Measurements from ENCODE around the gene ESRRG.

Gene ESRRG

GRCh38 chr1:216702170-216702569, 21.1 kb downstream of the ESRRG start:
- DNase-seq = no peak

- DNase-seq = peak; percentile 3
Observed at GRCh38 chr1:216700779-216701178, 22.4 kb downstream of the ESRRG start.

GRCh38 chr1:216691710-216692109, 31.5 kb downstream of the ESRRG start:
- DNase-seq = no peak

- no peak for DNase-seq
Observed at GRCh38 chr1:216690603-216691002, 32.6 kb downstream of the ESRRG start.

- no peak for DNase-seq
Observed at GRCh38 chr1:216688127-216688657, 35.0 kb downstream of the ESRRG start.

- peak; percentile 14 for DNase-seq
Observed at GRCh38 chr1:216686860-216687766, 36.1 kb downstream of the ESRRG start.

- no peak for DNase-seq
Observed at GRCh38 chr1:216682752-216683151, 40.5 kb downstream of the ESRRG start.

- no peak for DNase-seq
Observed at GRCh38 chr1:216679108-216679507, 44.1 kb downstream of the ESRRG start.

GRCh38 chr1:216670118-216670883, 52.9 kb downstream of the ESRRG start:
- DNase-seq = peak; percentile 45

- DNase-seq = no peak
Observed at GRCh38 chr1:216666441-216666840, 56.8 kb downstream of the ESRRG start.

- no peak for DNase-seq
Observed at GRCh38 chr1:216665856-216666255, 57.4 kb downstream of the ESRRG start.

- DNase-seq = peak; percentile 34
Observed at GRCh38 chr1:216665406-216665805, 57.8 kb downstream of the ESRRG start.

- DNase-seq = no peak
Observed at GRCh38 chr1:216662681-216663080, 60.5 kb downstream of the ESRRG start.

GRCh38 chr1:216660561-216660960, 62.7 kb downstream of the ESRRG start:
- no peak for DNase-seq

- no peak for DNase-seq
Observed at GRCh38 chr1:216653001-216653400, 70.2 kb downstream of the ESRRG start.

GRCh38 chr1:216651826-216652418, 71.3 kb downstream of the ESRRG start:
- DNase-seq = no peak

GRCh38 chr1:216643176-216643575, 80.1 kb downstream of the ESRRG start:
- DNase-seq = no peak

- no peak for DNase-seq
Observed at GRCh38 chr1:216641669-216642460, 81.4 kb downstream of the ESRRG start.

GRCh38 chr1:216640100-216640499, 83.1 kb downstream of the ESRRG start:
- no peak for DNase-seq

- DNase-seq = no peak
Observed at GRCh38 chr1:216632980-216633379, 90.2 kb downstream of the ESRRG start.

- DNase-seq = no peak
Observed at GRCh38 chr1:216630532-216630931, 92.7 kb downstream of the ESRRG start.

- DNase-seq = no peak
Observed at GRCh38 chr1:216627252-216627651, 96.0 kb downstream of the ESRRG start.

All from fibroblast of upper back skin (primary cell).